ENCODE results near the gene PDZD4.

- TF ChIP-seq CTCF (IDR thresholded peaks at IDR 0.05) (no peak), POLR2AphosphoS5 (IDR thresholded peaks at IDR 0.05) (no peak)
These were observed 62.7 kb downstream of the PDZD4 start for GRCh38 chrX:153767674-153768055.
